ENCODE data around the gene BBX. TPM values are rescaled to one million over a fixed set of nuclear protein-coding genes. Genes with fewer than 3 reads are reported as not detected.

BBX gene
- polyA plus RNA-seq, 1 donor: 32.0 TPM

- DNase-seq: no peak
- H3K36me3 ChIP-seq (ENCODE audit: control insufficient read depth, insufficient read depth, low read length): peaks cover 29% of the 10 kb centered on the region
- no peaks in the 10 kb centered on the region for H3K4me1 ChIP-seq (ENCODE audit: control insufficient read depth, insufficient read depth, low read length)
- no peak overlapping the region for H3K4me3 ChIP-seq (ENCODE audit: low read length)
- H3K27me3 ChIP-seq (ENCODE audit: control insufficient read depth, insufficient read depth, low read length): no peaks in the 10 kb centered on the region
- WGBS (ENCODE audit: insufficient coverage, low lambda C conversion rate): no CpG with 5 or more reads among the region's 2 CpGs
- no peaks in the 10 kb centered on the region for H3K9me3 ChIP-seq (ENCODE audit: control insufficient read depth, low read depth, low read length)
- no peak overlapping the region for H3K27ac ChIP-seq (ENCODE audit: low read length)
Observed at GRCh38 chr3:107782054-107782453, 259.3 kb downstream of the BBX start.

- Histone ChIP-seq H3K27ac (ENCODE audit: low read length) (no peak overlapping the region), H3K4me3 (ENCODE audit: low read length) (no peak overlapping the region), H3K27me3 (ENCODE audit: control insufficient read depth, insufficient read depth, low read length) (no peaks in the 10 kb centered on the region), H3K4me1 (ENCODE audit: control insufficient read depth, insufficient read depth, low read length) (no peaks in the 10 kb centered on the region), H3K9me3 (ENCODE audit: control insufficient read depth, low read depth, low read length) (no peaks in the 10 kb centered on the region), H3K36me3 (ENCODE audit: control insufficient read depth, insufficient read depth, low read length) (peaks cover 37% of the 10 kb centered on the region)
- 100% methylated on average over 2 of the region's 6 CpGs for WGBS (ENCODE audit: insufficient coverage, low lambda C conversion rate)
- DNase-seq: no peak
Observed at GRCh38 chr3:107790612-107791011, 267.9 kb downstream of the BBX start.

- H3K4me3 ChIP-seq (ENCODE audit: low read length): no peak overlapping the region
- no peaks in the 10 kb centered on the region for H3K27me3 ChIP-seq (ENCODE audit: control insufficient read depth, insufficient read depth, low read length)
- H3K4me1 ChIP-seq (ENCODE audit: control insufficient read depth, insufficient read depth, low read length): no peaks in the 10 kb centered on the region
- peaks cover 38% of the 10 kb centered on the region for H3K36me3 ChIP-seq (ENCODE audit: control insufficient read depth, insufficient read depth, low read length)
- H3K27ac ChIP-seq (ENCODE audit: low read length): no peak overlapping the region
- WGBS (ENCODE audit: insufficient coverage, low lambda C conversion rate): 75% methylated on average over 1 of the region's 1 CpG
- no peaks in the 10 kb centered on the region for H3K9me3 ChIP-seq (ENCODE audit: control insufficient read depth, low read depth, low read length)
- DNase-seq: no peak
Observed at GRCh38 chr3:107791027-107791426, 268.3 kb downstream of the BBX start.

GRCh38 chr3:107791450-107791849 lies 268.7 kb downstream of the BBX start:
- Histone ChIP-seq H3K27ac (ENCODE audit: low read length) (no peak overlapping the region), H3K36me3 (ENCODE audit: control insufficient read depth, insufficient read depth, low read length) (peaks cover 38% of the 10 kb centered on the region), H3K27me3 (ENCODE audit: control insufficient read depth, insufficient read depth, low read length) (no peaks in the 10 kb centered on the region), H3K4me1 (ENCODE audit: control insufficient read depth, insufficient read depth, low read length) (no peaks in the 10 kb centered on the region), H3K9me3 (ENCODE audit: control insufficient read depth, low read depth, low read length) (no peaks in the 10 kb centered on the region), H3K4me3 (ENCODE audit: low read length) (no peak overlapping the region)
- no peak for DNase-seq
- WGBS (ENCODE audit: insufficient coverage, low lambda C conversion rate): no CpG with 5 or more reads among the region's 7 CpGs

GRCh38 chr3:107794664-107795443 lies 272.1 kb downstream of the BBX start:
- no peak overlapping the region for H3K27ac ChIP-seq (ENCODE audit: low read length)

GRCh38 chr3:107795514-107796094 lies 272.8 kb downstream of the BBX start:
- no peak for DNase-seq
- WGBS (ENCODE audit: insufficient coverage, low lambda C conversion rate): no CpG with 5 or more reads among the region's 3 CpGs
- H3K4me1 ChIP-seq (ENCODE audit: control insufficient read depth, insufficient read depth, low read length): peaks cover 4% of the 10 kb centered on the region
- H3K36me3 ChIP-seq (ENCODE audit: control insufficient read depth, insufficient read depth, low read length): peaks cover 41% of the 10 kb centered on the region
- no peaks in the 10 kb centered on the region for H3K9me3 ChIP-seq (ENCODE audit: control insufficient read depth, low read depth, low read length)
- no peaks in the 10 kb centered on the region for H3K27me3 ChIP-seq (ENCODE audit: control insufficient read depth, insufficient read depth, low read length)
- no peak overlapping the region for H3K27ac ChIP-seq (ENCODE audit: low read length)
- no peak overlapping the region for H3K4me3 ChIP-seq (ENCODE audit: low read length)

More at GRCh38 chr3:107794664-107795443, 272.1 kb downstream of the BBX start:
- 90% methylated on average over 2 of the region's 8 CpGs for WGBS (ENCODE audit: insufficient coverage, low lambda C conversion rate)
- Histone ChIP-seq H3K4me3 (ENCODE audit: low read length) (no peak overlapping the region), H3K36me3 (ENCODE audit: control insufficient read depth, insufficient read depth, low read length) (peaks cover 43% of the 10 kb centered on the region), H3K9me3 (ENCODE audit: control insufficient read depth, low read depth, low read length) (no peaks in the 10 kb centered on the region), H3K27me3 (ENCODE audit: control insufficient read depth, insufficient read depth, low read length) (no peaks in the 10 kb centered on the region), H3K4me1 (ENCODE audit: control insufficient read depth, insufficient read depth, low read length) (peaks cover 4% of the 10 kb centered on the region)
- DNase-seq: no peak

- H3K4me1 ChIP-seq (ENCODE audit: control insufficient read depth, insufficient read depth, low read length): peaks cover 4% of the 10 kb centered on the region
- H3K27ac ChIP-seq (ENCODE audit: low read length): no peak overlapping the region
- no peaks in the 10 kb centered on the region for H3K27me3 ChIP-seq (ENCODE audit: control insufficient read depth, insufficient read depth, low read length)
- H3K4me3 ChIP-seq (ENCODE audit: low read length): no peak overlapping the region
- DNase-seq: peak in 1 of 2 donors; percentile 44
- peaks cover 44% of the 10 kb centered on the region for H3K36me3 ChIP-seq (ENCODE audit: control insufficient read depth, insufficient read depth, low read length)
- H3K9me3 ChIP-seq (ENCODE audit: control insufficient read depth, low read depth, low read length): no peaks in the 10 kb centered on the region
Observed at GRCh38 chr3:107796791-107797190, 274.0 kb downstream of the BBX start.

- H3K27ac ChIP-seq (ENCODE audit: low read length): no peak overlapping the region
- WGBS (ENCODE audit: insufficient coverage, low lambda C conversion rate): 100% methylated on average over 1 of the region's 1 CpG
Observed at GRCh38 chr3:107797586-107797985, 274.8 kb downstream of the BBX start.

GRCh38 chr3:107798381-107798780 lies 275.6 kb downstream of the BBX start:
- H3K9me3 ChIP-seq (ENCODE audit: control insufficient read depth, low read depth, low read length): no peaks in the 10 kb centered on the region
- DNase-seq: no peak
- no peak overlapping the region for H3K27ac ChIP-seq (ENCODE audit: low read length)
- H3K36me3 ChIP-seq (ENCODE audit: control insufficient read depth, insufficient read depth, low read length): peaks cover 49% of the 10 kb centered on the region
- no peak overlapping the region for H3K4me3 ChIP-seq (ENCODE audit: low read length)
- no CpG with 5 or more reads among the region's 3 CpGs for WGBS (ENCODE audit: insufficient coverage, low lambda C conversion rate)
- peaks cover 4% of the 10 kb centered on the region for H3K4me1 ChIP-seq (ENCODE audit: control insufficient read depth, insufficient read depth, low read length)
- no peaks in the 10 kb centered on the region for H3K27me3 ChIP-seq (ENCODE audit: control insufficient read depth, insufficient read depth, low read length)

More at GRCh38 chr3:107797586-107797985, 274.8 kb downstream of the BBX start:
- Histone ChIP-seq H3K36me3 (ENCODE audit: control insufficient read depth, insufficient read depth, low read length) (peaks cover 46% of the 10 kb centered on the region), H3K9me3 (ENCODE audit: control insufficient read depth, low read depth, low read length) (no peaks in the 10 kb centered on the region), H3K4me1 (ENCODE audit: control insufficient read depth, insufficient read depth, low read length) (peaks cover 4% of the 10 kb centered on the region), H3K4me3 (ENCODE audit: low read length) (no peak overlapping the region), H3K27me3 (ENCODE audit: control insufficient read depth, insufficient read depth, low read length) (no peaks in the 10 kb centered on the region)
- no peak for DNase-seq

GRCh38 chr3:107800710-107801109 lies 277.9 kb downstream of the BBX start:
- H3K36me3 ChIP-seq (ENCODE audit: control insufficient read depth, insufficient read depth, low read length): peaks cover 47% of the 10 kb centered on the region
- H3K27ac ChIP-seq (ENCODE audit: low read length): no peak overlapping the region
- no peaks in the 10 kb centered on the region for H3K9me3 ChIP-seq (ENCODE audit: control insufficient read depth, low read depth, low read length)
- H3K4me3 ChIP-seq (ENCODE audit: low read length): no peak overlapping the region
- no peak for DNase-seq
- H3K4me1 ChIP-seq (ENCODE audit: control insufficient read depth, insufficient read depth, low read length): peaks cover 4% of the 10 kb centered on the region
- H3K27me3 ChIP-seq (ENCODE audit: control insufficient read depth, insufficient read depth, low read length): no peaks in the 10 kb centered on the region
- WGBS (ENCODE audit: insufficient coverage, low lambda C conversion rate): 100% methylated on average over 2 of the region's 2 CpGs

- Histone ChIP-seq H3K4me3 (ENCODE audit: low read length) (no peak overlapping the region), H3K27me3 (ENCODE audit: control insufficient read depth, insufficient read depth, low read length) (no peaks in the 10 kb centered on the region), H3K36me3 (ENCODE audit: control insufficient read depth, insufficient read depth, low read length) (peaks cover 56% of the 10 kb centered on the region), H3K27ac (ENCODE audit: low read length) (no peak overlapping the region), H3K4me1 (ENCODE audit: control insufficient read depth, insufficient read depth, low read length) (no peaks in the 10 kb centered on the region), H3K9me3 (ENCODE audit: control insufficient read depth, low read depth, low read length) (no peaks in the 10 kb centered on the region)
- 100% methylated on average over 1 of the region's 3 CpGs for WGBS (ENCODE audit: insufficient coverage, low lambda C conversion rate)
- DNase-seq: no peak
Observed at GRCh38 chr3:107803170-107803569, 280.4 kb downstream of the BBX start.
